HEK293T (cell line): ENCODE measurements around the gene CNTN5.

Experiments used
- ARNT ChIP-seq: fragments of 450-650 bp; IDR thresholded peaks from 2 replicates; pipeline ENCODE4 v1.6.1; 2017; ENCODE audit warnings: mild to moderate bottlenecking
- FOXA1 ChIP-seq: fragments of 450-650 bp; IDR thresholded peaks from 2 replicates; pipeline ENCODE4 v1.6.1; 2016; ENCODE audit warnings: mild to moderate bottlenecking
- FOXM1 ChIP-seq: fragments of 450-650 bp; IDR thresholded peaks from 2 replicates; pipeline ENCODE4 v1.6.1; 2017; ENCODE audit warnings: mild to moderate bottlenecking, borderline replicate concordance
- L3MBTL2 ChIP-seq: fragments of 450-650 bp; conservative IDR thresholded peaks from 2 replicates; pipeline ENCODE4 v1.6.1; 2016; ENCODE audit warnings: mild to moderate bottlenecking
- LEF1 ChIP-seq: fragments of 450-650 bp; IDR thresholded peaks from 2 replicates; pipeline ENCODE4 v1.6.1; 2017; ENCODE audit warnings: mild to moderate bottlenecking, borderline replicate concordance
- NFRKB ChIP-seq: fragments of 450-650 bp; IDR thresholded peaks from 2 replicates; pipeline ENCODE4 v1.6.1; 2016; ENCODE audit warnings: mild to moderate bottlenecking, moderate library complexity
- SP1 ChIP-seq: fragments of 450-650 bp; IDR thresholded peaks from 2 replicates; pipeline ENCODE4 v1.6.1; 2017
- SUZ12 ChIP-seq: fragments of 450-650 bp; IDR thresholded peaks from 2 replicates; pipeline ENCODE4 v1.6.1; 2016; ENCODE audit warnings: mild to moderate bottlenecking
- TARDBP ChIP-seq: fragments of 450-650 bp; IDR thresholded peaks from 2 replicates; pipeline ENCODE4 v1.6.1; 2016
- ZNF384 ChIP-seq: fragments of 450-650 bp; IDR thresholded peaks from 2 replicates; pipeline ENCODE4 v1.6.1; 2016

DNA sequence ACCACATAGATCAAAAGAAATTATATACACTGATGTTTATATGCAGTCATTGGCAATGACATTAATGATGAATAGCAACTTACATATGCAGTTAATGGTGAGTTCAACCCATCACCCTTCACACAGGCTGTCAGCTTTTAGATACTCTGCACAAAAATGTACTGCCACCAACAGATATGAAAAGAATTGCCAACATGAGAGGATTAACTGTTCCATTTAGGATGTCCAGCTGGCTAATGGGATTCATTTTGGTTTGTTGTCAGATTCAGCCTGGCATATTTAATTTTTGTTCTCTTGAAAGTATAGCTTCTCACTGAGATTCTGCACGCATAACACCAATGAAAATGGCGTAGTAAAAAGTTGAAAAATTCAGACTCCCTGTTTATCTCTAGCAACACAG is 1112.4 kb downstream of the CNTN5 start:
- TF ChIP-seq SUZ12 (no peak), TARDBP (no peak), LEF1 (no peak), L3MBTL2 (no peak), NFRKB (no peak), ARNT (no peak), SP1 (no peak), FOXA1 (no peak), ZNF384 (no peak), FOXM1 (no peak)
